HG03520 (cell line): ENCODE data around the gene FHL2.

Experiments
- ATAC-seq: cut with Tn5 transposase; IDR thresholded peaks from one replicate; pipeline ENCODE4 v1.9.1; 2021; ENCODE audit warnings: mild to moderate bottlenecking, moderate library complexity; ENCODE audit not compliant: unreplicated experiment

The FHL2 gene

DNA sequence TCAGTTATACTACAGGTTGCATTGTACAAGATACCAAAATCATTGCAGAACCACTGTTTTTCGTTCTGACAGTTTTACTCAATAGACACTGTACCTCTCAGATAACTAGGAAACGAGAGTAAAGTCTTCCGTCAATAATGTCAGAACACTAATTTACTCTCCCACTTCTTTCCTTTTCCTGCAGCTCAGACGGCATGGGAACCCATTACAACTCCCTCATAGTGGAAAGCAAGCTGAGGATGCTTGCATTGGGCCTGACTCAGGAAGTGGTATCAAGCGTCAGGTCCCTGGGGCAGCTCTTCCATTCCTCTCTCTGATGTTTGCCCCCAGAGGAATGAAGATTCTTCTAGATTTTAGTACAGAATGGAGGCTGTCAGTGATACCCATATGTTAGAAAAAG lies 23.9 kb upstream of the FHL2 start:
- ATAC-seq: no peak

DNA sequence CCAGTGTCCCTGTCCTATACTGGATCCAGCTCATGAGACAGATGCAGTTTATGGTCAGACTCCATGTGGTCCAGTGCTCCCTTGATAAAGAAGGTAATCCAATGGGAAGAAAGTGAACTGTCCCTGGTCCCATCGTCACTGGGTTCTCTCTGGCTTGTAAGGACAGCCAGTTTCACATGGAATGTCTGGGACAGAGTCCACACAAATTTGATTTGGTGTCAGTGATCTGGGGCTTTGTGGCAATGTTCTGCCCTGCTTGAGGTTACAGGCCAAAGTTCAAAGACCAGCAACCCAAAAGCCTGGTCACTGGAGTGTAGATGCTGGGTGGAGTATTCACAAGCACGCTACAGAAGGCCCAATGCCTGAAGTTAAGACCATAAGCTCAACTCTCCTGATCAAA lies 22.2 kb upstream of the FHL2 start:
- ATAC-seq: no peak

DNA sequence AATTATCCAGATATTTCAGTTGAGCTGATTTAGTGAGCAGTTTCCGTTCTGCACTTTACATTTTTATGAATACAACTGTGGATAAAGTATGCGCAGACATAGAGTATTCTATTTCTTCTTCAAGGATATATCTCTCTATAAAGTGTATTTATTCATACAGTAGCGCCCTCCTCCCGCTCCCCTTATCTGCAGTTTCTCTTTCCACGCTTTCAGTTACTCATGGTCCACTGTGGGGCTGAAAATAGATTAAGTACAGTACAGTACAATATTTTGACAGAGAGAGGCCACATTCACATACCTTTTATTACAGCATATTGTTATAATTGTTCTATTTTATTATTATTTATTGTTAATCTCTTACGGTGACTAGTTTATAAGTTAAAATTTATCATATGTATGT lies 19.7 kb upstream of the FHL2 start:
- ATAC-seq: no peak

DNA sequence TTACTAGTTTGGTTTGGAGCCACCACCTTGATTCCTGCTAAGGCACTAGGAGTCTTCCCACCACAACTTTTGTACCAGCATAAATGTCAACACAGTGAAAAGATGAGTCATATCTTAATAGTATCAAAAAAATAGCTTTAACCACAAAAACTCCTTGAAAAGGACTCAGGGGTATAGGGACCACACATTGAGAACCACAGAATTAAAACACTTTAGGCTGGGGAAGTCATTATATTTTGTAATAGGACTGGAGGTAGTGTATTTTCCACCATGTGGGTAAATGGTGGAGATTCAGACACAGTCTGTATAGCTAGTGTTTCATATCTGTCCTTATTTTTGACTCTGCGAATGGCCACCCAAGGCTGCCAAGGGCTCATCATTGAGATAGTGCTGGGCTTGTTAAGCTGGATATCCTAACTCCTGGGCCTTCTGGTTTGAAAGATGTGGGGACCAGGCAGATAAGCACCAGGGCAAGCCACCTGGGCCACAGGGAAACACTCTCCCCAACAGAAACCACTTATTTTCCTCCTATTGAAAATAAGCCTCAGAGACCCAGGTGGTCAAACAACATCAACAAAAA lies 19.1 kb upstream of the FHL2 start:
- no peak for ATAC-seq

DNA sequence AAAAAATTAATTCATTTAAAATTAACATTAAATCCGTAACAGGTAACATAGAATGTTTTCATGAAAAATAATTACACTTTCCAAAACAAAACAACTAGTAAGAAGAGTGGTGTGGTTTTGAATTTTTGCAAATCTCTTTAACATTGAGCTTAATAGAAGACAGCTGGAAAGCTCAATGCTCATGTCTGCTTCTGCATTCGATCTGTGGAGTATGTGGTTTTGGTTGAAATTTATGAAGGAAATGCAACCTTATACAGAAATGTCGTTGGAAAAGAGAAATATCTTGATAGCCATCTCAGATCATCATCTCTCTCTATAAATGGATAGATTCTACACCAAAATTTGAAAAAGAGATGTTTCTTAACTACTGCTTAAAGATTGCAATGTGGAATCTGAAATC lies 17.3 kb upstream of the FHL2 start:
- ATAC-seq: no peak

DNA sequence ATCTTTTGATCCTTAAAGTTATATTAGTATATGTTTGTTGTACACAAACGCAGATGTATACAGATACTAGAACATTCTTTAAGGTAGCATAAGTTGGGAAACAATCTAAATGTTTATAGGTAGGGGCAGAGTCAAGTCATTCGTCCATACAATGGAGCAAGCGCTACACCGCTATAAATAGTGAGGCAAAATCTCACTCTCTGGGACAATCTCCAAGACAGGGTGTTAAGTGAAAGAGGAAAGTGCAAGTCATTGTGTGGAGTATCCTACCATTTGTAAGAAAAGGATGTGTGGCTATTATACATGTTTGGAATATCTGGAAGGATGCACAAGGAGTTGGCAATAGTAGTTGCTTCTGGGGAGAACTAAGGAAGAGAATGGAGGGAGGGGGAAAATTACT lies 16.2 kb upstream of the FHL2 start:
- ATAC-seq: no peak

DNA sequence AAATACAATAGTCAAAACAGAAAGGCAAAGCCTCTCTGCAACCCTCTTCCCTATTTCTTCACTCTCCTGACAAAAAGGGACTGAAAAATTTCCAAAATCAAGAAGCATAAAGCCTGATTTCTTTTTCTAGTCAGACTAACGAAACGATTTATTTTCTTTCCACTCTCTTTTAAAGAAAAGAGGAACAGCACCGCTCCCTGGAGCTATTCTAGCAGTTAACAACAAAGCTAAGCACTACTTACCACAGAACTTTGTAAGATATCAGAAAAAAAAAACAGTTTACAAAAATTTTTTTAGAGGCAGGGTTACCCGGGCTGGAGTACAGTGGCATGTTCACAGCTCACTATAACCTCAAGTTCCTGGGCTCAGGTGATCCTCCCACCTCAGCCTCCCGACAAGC lies 14.4 kb upstream of the FHL2 start:
- ATAC-seq: no peak

DNA sequence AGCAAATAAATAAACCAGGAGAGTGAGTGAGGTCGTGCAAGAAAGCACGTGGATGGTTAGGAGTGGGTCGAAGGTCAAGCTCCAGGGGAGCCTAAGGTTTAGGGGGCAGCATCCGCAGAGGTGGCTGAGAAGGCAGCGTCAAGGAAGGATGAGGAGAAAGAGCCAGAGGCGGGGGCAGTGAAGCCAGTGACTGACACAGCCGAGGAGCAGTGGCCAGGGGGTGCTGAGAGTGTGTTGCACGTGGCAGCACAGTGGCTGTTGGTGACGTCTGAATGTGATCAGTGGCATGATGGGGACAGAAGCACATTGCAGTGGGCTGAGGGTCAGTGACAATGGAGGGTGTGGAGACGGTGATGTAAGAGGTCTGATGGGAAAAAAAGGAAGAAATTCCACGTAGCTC lies 13.7 kb upstream of the FHL2 start:
- ATAC-seq: no peak

DNA sequence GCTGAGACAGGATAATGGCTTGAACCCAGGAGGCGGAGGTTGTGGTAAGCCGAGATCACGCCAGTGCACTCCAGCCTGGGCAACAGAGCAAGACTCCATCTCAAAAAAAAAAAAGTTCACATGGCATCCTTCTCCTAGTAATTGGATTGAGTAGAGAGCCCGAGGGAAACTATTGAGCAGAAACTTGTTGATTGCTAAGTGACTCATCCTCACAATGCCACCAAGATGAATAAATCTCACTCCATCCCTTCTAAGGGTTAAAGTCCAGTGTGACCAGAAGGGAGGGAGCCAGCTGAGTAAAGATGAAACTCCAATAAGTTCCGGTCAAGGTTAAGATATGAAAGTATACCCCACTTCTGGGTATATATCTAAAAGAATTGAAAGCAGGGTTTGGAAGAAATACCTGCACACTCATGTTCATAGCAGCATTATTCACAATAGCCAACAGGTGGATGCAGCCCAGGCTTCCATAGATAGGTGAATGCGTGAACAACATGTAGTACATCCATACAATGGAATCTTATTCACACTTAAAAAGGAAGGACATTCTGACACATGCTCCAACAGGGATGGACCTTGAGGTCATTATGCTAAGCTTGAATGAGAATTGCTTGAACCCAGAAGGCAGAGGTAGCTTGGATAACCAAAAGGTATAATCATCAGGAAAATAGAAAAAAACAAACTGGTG lies 13.0 kb upstream of the FHL2 start:
- no peak for ATAC-seq

DNA sequence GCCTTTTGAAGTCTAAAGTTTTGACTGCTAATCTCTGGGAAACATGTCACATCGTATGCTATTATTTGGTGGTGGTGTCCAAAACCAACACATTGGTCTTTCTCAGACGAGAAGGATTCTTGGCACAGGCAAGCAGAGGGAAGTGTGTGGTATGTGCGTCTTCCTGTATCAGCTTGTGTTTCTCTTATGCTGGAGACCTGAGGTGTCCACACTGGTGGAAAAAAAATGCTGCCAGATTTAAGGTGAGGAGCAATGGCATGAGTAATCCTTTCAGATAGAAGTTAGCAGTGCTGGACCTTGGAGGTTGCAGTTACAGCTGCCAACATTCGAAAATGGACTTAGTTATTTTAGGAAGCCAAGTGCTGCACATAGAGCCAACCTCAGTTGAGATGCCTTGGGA lies 11.7 kb upstream of the FHL2 start:
- no peak for ATAC-seq

DNA sequence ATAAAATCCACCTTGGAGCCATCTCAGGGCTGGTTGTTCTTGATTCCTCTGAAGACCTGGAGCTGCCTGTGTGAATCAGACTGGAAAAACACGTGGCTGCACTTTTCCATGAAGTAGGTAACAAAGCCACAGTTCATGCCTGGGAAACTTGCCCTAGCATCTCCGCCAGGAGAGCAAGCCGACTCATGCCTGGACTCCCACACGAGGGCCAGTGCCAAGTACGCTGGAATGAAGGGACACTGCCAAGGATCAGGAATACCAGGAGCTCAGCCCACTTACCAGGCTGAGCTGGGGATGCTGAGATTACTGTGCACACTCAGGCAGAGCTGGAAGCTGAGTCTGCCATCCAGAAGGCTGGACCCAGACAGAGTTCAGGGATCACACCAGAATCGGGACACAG lies 10.9 kb upstream of the FHL2 start:
- no peak for ATAC-seq

DNA sequence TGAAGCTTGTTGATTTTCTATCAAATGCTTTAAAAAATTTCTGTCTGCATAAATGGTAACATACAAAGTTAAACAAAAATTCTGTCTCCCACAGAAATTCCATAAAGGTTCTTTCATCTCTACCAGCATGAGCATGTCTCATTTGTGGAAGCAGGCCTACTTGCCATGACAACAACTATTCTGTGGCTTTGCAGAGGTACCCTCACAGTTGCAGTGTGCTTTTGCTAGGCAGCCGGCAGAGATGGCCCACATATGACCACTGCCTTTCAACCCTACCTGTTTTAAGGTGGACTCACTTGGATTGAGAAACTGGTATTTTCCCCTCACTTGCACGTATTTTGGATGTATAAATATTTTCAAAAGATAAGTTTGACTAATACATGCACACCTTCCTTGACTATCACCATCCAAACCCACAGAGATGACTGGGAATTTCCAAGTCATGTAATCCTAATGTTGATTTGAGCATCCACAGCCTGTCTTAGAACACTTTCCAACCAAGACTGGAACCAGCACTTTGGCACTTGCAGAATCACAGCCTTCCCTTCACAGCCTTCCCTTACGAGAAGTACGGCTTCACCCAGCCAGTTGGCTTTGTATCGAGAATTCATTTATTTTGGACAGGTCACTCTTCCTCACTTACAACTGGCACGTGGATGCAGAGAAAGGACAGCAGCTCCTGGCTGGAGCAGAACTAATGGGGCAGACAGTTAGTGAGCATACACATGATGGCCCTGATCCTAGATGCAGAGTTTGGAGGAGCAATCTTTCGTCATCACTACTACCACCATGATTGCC lies 9.3 kb upstream of the FHL2 start:
- ATAC-seq: no peak

DNA sequence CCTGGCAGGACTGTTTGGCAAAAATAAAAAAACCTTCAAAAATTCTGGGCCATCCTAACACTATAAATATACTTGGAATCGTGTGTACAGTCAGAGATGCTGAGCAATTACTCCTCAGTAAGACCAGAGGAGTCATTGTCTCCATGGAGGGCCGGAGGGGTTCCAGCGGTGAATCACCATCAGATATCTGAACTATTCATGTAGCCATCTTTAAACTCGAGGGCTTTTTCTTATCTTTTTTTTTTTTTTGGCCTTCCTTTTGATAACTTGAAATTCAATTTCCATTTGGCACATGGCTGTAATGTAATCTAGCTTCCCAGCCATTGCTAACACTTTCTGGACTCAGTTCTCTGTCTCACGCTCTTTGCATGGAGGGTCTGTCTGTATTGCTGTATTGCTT lies 7.4 kb upstream of the FHL2 start:
- no peak for ATAC-seq

DNA sequence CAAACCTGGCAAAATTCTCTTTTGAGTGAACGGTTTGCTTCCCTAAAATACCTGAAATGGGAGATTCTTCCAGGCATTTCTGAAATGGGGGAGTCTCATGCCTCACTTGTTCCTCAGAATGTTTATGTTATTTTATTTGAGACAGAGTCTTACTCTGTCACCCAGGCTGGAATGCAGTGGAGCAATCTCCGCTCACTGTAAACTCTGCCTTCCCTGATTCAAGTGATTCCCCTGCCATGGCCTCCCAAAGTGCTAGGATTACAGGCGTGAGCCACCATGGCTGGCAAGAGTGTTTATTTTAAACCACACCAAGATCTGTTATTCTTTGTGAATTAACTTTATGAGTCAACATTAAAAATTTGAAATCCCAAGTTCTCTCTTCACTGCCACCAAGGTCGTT lies 6.4 kb upstream of the FHL2 start:
- ATAC-seq: no peak

DNA sequence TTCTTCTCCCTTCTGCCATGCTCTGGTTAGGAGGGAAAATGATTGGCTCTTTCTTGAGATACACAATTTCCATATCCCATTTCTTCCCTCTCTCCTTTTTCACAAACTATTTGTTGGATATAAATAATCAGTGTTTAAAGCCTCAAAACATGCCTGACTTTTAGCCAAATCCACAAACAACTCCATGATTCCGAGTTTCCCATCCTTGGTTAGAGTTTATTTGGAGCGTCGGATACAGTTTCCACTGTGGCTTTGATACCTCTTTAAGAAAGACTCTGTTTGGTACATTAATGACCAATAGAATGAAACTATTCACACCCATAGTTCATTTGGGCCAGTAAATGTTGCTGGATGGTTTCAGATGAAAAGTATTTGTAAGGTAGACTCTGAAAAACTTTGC lies 5.9 kb upstream of the FHL2 start:
- ATAC-seq: no peak

DNA sequence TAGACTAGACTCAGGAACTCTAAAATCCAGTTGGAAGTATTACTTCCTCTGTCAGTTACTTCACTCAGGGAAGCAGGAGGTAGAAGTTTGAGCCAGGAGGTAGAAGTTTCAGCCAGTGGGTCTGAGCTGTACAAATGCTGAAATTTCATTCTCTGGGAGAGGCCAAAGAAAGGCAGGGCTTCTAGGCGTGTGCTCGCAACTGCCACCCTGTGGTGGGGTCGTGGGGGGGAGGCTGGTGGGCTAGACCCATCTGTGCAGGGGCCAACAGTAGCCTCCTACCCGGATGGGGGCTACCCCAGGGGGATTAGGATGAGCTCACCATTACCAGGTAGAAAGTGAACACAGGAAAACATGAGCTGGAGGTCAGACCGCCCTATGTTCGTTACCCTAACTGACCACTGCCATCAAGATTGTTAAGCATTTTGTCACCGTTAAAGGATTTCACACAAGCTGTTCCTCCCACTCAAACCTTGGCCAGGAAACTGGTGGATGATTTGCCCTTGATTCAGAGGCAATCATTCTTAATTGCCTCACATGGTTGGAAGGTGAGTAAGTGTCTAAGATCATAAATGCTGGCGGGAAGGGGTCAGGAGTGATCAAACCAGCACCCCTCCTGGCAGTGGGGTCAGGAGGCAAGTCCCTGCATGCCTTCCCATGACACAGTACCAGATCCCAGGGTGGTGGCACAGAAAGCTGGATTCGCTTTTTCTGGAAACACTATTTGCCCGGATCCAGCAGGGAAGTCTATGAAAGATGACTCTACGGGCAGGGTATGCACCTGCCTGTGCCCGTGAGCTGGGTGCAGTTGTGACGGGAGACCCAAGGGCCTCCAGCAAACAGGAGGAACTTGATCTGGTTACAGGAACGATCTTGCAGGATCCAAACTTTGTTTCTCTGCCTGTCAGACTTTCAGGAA lies 5.2 kb upstream of the FHL2 start:
- no peak for ATAC-seq

DNA sequence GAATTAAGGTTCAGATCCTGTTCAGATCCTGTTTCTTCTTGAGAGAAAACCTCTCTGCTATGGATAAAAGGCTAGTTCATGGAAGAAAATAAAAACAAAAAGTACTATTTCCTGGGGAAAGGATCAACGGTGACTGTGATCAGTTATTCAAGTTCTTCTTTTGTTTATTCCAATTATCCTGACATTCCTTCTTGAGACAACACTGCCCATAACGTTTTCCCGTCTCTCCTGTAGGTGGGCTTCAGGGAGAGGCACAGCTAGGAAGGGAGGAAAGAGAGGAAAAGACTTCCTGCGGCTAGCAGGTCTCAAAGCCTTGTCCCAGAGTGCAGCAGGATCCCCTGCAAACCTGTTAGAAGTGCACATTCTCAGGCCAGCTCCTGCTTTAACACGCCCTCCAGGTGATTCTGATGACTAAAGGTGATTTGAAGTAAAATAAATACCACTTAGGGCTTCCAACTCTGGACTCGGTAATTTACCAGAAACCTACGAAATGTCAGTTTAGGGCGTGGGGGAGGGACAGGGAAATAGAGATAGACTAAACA lies 4.5 kb upstream of the FHL2 start:
- no peak for ATAC-seq

DNA sequence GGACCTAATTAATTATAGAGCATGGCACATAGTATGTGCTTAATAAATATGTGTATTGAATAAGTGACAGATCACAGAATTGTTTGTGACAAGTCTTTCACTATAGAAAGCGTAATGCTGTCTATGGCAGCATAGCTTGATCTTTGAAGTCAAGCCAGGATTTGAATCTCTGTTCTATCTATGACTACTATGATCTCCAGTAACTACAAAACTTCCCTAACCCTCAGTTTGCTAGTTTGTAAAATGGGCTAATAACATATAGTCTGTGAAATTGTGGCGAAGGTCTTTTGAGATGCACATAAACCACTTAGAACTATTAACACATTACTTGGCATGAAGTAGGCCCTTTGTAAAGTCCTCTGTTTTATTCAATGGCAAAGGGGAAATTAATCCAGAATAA lies 4.0 kb upstream of the FHL2 start:
- no peak for ATAC-seq

DNA sequence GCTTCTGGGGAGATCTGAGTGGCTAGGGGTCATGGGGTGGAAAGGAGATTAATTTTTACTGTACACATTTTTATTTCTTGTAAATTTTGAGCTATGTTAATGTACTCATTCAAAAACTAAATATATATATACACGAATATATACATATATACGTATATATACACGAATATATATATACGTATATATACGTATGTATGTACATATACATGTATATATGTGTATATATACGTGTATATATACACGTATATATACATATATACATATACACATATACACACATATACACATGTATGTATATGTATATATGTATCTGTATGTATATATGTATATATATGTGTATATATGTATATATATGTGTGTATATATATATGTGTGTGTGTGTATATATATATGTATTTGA lies 3.0 kb upstream of the FHL2 start:
- no peak for ATAC-seq

DNA sequence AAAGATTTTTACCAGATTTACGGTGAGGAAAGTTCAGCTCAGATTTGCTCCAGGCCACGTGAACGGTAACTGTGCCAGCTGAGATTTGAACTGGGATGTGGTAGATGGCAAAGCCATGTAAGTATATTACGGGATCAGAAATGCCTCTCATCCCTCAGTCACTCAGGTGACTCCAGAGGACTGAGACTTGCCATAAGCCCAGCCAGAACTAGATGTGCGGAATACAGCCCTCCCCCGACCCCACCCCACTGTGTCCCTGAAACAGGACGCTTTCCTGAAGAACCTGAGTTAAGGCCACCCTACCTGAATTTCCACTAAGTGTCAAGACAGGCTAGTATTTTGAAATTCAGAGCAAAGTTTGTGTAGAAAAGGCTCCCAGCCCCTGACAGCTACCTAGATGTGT lies 1.3 kb upstream of the FHL2 start:
- no peak for ATAC-seq

DNA sequence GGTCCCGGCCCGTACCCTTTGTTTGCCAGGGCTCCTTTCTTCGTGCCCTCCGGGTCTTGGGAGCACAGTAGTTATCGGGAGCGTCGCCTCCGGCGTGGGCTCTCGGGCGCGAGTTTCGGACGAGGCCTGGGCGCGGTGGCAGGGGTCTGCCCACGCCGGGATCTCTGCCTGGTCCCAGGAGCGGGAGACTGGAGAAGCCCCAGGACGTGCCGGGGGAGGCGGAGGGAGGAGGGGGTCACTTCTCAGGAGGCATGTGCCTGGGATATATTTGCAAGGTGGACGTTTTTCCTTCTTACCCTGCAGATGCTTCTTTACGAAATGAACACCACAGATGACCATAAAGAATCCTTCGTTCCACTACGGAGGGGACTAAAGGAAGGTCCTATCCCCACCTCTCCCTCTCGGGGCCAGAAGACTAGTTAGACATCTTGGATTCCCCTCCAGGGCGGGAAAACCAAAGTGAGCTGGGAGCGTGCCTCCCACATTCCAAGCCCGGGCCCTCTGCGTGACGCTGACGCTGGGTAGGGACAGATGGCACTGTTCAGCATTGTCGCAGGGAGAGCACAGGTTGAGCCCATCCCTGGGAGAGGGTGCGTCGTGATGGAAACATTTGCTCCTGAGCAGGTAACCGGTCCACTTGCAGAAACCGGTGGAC lies 483 bp upstream of the FHL2 start:
- no peak for ATAC-seq
